H1 (cell line): ENCODE data around the gene HOMER1. TPM values are rescaled to one million over a fixed set of nuclear protein-coding genes. Genes with fewer than 3 reads are reported as not detected.

ENCODE experiments used
- CBX8 ChIP-seq: fragments of 300-800, 300-1000 bp; sonication (generic); IDR thresholded peaks from 2 replicates; pipeline ENCODE4 v1.7.1; 2016; ENCODE audit warnings: low read depth, low read length, borderline replicate concordance
- CHD7 ChIP-seq: fragments of 300-600 bp; sonication (generic); IDR thresholded peaks from 2 replicates; pipeline ENCODE4 v1.7.1; 2012; ENCODE audit warnings: low read length, moderate library complexity, mild to moderate bottlenecking, inconsistent platforms; ENCODE audit not compliant: insufficient replicate concordance
- EZH2 ChIP-seq: fragments of 200-600 bp; sonication (generic); IDR thresholded peaks from 2 replicates; pipeline ENCODE4 v1.7.1; 2012; ENCODE audit warnings: low read depth, mild to moderate bottlenecking, moderate library complexity, low read length, inconsistent platforms; ENCODE audit not compliant: severe bottlenecking
- RNF2 ChIP-seq: fragments of 200-900, 300-1000 bp; sonication (generic); IDR thresholded peaks from 2 replicates; pipeline ENCODE4 v1.7.1; 2016; ENCODE audit warnings: borderline replicate concordance, low read depth, mild to moderate bottlenecking, antibody characterized with exemption, low read length; ENCODE audit not compliant: poor library complexity, severe bottlenecking; ENCODE audit errors: missing control alignments
- SIX5 ChIP-seq: IDR thresholded peaks from 2 replicates; pipeline ENCODE4 v1.6.1; 2011; ENCODE audit warnings: mild to moderate bottlenecking, low read depth, low read length
- polyA plus RNA-seq, 7 experiments: library from polyadenylated mRNA; depleted of rRNA in 3 of 7; stranded (reverse) in 5 of 7; unstranded in 2 of 7; fragments of >200 nt in 5 of 7; fragments of 200-250 nt in 2 of 7; gene quantifications; 1 replicate in 5 of 7; 2 replicates in 1 of 7; 4 replicates in 1 of 7; pipeline versions ENCODE4 v1.2.1 to v1.2.3, GENCODE V29; 2011 to 2013; ENCODE audit warnings: missing spikeins in 2 of 7, mixed read lengths in 2 of 7
- total RNA-seq: library from RNA; stranded (reverse); fragmentation: NEBNext Ultra II Directional; extraction: Animal tissue kit (Norgen Biotek cat#: 25700); gene quantifications from 2 replicates; pipeline ENCODE4 v1.2.1, GENCODE V29; 2021

HOMER1 gene
- total and polyA plus RNA-seq, 2 of the 8 experiments (the other 6 are each of a cell fraction or from before 2014, with no cell fraction given) = 6.4 to 57.9 TPM

GRCh38 chr5:79397080-79397479 is 116.9 kb downstream of the HOMER1 start (continued):
- no peak for TF ChIP-seq CHD7
- no peak for TF ChIP-seq SIX5
- TF ChIP-seq RNF2 = no peak
- TF ChIP-seq CBX8 = no peak
- no peak for TF ChIP-seq EZH2
- TF ChIP-seq, all 59 proteins: peak for 0
